Measurements from ENCODE around the gene C9orf78.
A peak's percentile ranks its signal among the peaks of the same experiment; 100 is the strongest.
"Not testable (repeated sequence)": the region's sequence is repeated elsewhere in the genome, so short reads cannot be mapped to it uniquely, and the experiment has no call there.

Gene C9orf78

DNA sequence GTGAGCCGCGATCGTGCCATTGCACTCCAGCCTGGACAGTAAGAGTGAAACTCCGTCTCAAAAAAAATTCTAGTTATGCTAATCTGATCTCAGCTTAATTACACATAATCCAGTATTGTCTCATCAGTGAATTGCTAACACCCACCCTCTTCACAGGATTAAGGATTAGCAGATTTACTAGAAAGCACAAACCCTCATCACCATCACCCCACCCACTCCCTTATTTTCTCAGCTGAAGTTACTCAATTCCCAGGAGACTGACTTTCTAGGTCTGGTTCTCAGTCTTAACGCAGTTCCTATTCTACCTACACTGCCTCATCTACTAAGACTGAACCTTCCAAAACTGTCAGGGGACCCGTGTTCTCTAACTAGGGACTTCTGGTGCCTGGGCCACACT is 23.1 kb downstream of the C9orf78 start:
- Histone ChIP-seq H3K9ac (ENCODE audit: low read depth in 1 of 2, low read length in 2 of 2) (no peak overlapping the region), H3K27me3 (ENCODE audit: control insufficient read depth in 1 of 2, insufficient read depth in 2 of 2, low read length in 2 of 2) (no peaks in the 10 kb centered on the region), H3K4me1 (ENCODE audit: control insufficient read depth in 1 of 2, insufficient read depth in 2 of 2, low read length in 2 of 2) (peaks cover 19 to 21% of the 10 kb centered on the region in 2 donors), H3K36me3 (ENCODE audit: control insufficient read depth in 1 of 2, insufficient read depth in 2 of 2, low read length in 2 of 2) (peaks cover 34 to 71% of the 10 kb centered on the region in 2 donors), H3K4me3 (ENCODE audit: low read depth in 1 of 2, low read length in 2 of 2) (no peak overlapping the region), H3K9me3 (ENCODE audit: control insufficient read depth in 1 of 2, low read length in 2 of 2) (no peaks in the 10 kb centered on the region), H3K27ac (ENCODE audit: low read depth, low read length) (no peak overlapping the region)

- Histone ChIP-seq H3K9ac (ENCODE audit: low read depth in 1 of 2, low read length in 2 of 2) (no peak overlapping the region), H3K27ac (ENCODE audit: low read depth, low read length) (peak overlapping the region; percentile 22), H3K36me3 (ENCODE audit: control insufficient read depth in 1 of 2, insufficient read depth in 2 of 2, low read length in 2 of 2) (peaks cover 23 to 62% of the 10 kb centered on the region in 2 donors)
Measured at GRCh38 chr9:129810788-129811187, 24.3 kb downstream of the C9orf78 start.

DNA sequence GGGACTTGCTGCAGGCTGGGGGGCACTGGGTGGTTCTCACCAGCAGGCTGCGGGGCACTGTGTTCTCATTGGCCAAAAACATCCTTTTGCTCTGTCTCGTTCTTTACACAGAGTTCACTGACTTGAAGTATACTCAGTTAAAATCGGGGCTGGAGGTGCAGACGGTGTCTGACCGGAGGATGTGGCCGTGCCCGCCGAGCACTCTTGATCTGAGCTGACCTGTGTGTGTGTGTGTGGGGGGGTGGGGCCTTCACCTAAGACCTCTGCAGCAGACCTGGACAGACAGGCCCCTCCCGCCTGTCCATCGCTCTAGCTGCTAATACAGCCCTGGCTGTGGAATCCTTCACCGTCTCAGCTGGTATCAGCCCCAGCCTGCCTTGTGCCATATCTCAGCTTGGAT is 25.0 kb downstream of the C9orf78 start:
- Histone ChIP-seq H3K27me3 (ENCODE audit: control insufficient read depth in 1 of 2, insufficient read depth in 2 of 2, low read length in 2 of 2) (no peaks in the 10 kb centered on the region), H3K9ac (ENCODE audit: low read depth in 1 of 2, low read length in 2 of 2) (no peak overlapping the region), H3K9me3 (ENCODE audit: control insufficient read depth in 1 of 2, low read length in 2 of 2) (no peaks in the 10 kb centered on the region), H3K27ac (ENCODE audit: low read depth, low read length) (no peak overlapping the region), H3K36me3 (ENCODE audit: control insufficient read depth in 1 of 2, insufficient read depth in 2 of 2, low read length in 2 of 2) (peaks cover 18 to 61% of the 10 kb centered on the region in 2 donors), H3K4me3 (ENCODE audit: low read depth in 1 of 2, low read length in 2 of 2) (peak overlapping the region in 1 of 2 donors; percentile 9), H3K4me1 (ENCODE audit: control insufficient read depth in 1 of 2, insufficient read depth in 2 of 2, low read length in 2 of 2) (peaks cover 19 to 25% of the 10 kb centered on the region in 2 donors)

More at GRCh38 chr9:129810788-129811187, 24.3 kb downstream of the C9orf78 start:
- no peaks in the 10 kb centered on the region for H3K27me3 ChIP-seq (ENCODE audit: control insufficient read depth in 1 of 2, insufficient read depth in 2 of 2, low read length in 2 of 2)
- H3K4me3 ChIP-seq (ENCODE audit: low read depth in 1 of 2, low read length in 2 of 2) = peak overlapping the region in 1 of 2 donors; percentile 37
- peaks cover 19 to 21% of the 10 kb centered on the region in 2 donors for H3K4me1 ChIP-seq (ENCODE audit: control insufficient read depth in 1 of 2, insufficient read depth in 2 of 2, low read length in 2 of 2)
- no peaks in the 10 kb centered on the region for H3K9me3 ChIP-seq (ENCODE audit: control insufficient read depth in 1 of 2, low read length in 2 of 2)

DNA sequence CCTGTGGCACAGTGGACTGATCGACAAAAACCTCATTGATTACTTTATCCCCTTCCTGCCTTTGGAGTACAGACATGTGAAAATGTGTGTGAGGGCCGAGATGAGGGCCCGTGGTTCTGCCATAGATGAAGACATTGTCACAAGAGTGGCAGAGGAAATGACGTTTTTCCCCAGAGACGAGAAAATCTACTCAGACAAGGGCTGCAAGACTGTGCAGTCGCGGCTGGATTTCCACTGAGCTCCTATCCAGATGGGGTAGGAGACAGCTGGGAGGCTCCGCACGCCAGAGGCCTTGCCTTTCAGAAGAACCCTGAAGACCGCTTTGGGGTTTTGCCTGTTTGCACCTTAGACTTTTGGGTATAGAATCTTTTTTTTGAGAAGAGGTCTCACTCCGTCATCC is 25.7 kb downstream of the C9orf78 start:
- no peak overlapping the region for H3K4me3 ChIP-seq (ENCODE audit: low read depth in 1 of 2, low read length in 2 of 2)
- H3K9ac ChIP-seq (ENCODE audit: low read depth in 1 of 2, low read length in 2 of 2) = no peak overlapping the region
- no peak overlapping the region for H3K27ac ChIP-seq (ENCODE audit: low read depth, low read length)
- peaks cover 19 to 25% of the 10 kb centered on the region in 2 donors for H3K4me1 ChIP-seq (ENCODE audit: control insufficient read depth in 1 of 2, insufficient read depth in 2 of 2, low read length in 2 of 2)
- H3K36me3 ChIP-seq (ENCODE audit: control insufficient read depth in 1 of 2, insufficient read depth in 2 of 2, low read length in 2 of 2) = peaks cover 16 to 53% of the 10 kb centered on the region in 2 donors
- no peaks in the 10 kb centered on the region for H3K27me3 ChIP-seq (ENCODE audit: control insufficient read depth in 1 of 2, insufficient read depth in 2 of 2, low read length in 2 of 2)
- H3K9me3 ChIP-seq (ENCODE audit: control insufficient read depth in 1 of 2, low read length in 2 of 2) = no peaks in the 10 kb centered on the region

GRCh38 chr9:129806061-129806460 is 29.0 kb downstream of the C9orf78 start:
- H3K4me3 ChIP-seq (ENCODE audit: low read depth in 1 of 2, low read length in 2 of 2) = no peak overlapping the region
- H3K27ac ChIP-seq (ENCODE audit: low read depth, low read length) = no peak overlapping the region
- no peaks in the 10 kb centered on the region for H3K27me3 ChIP-seq (ENCODE audit: control insufficient read depth in 1 of 2, insufficient read depth in 2 of 2, low read length in 2 of 2)
- H3K36me3 ChIP-seq (ENCODE audit: control insufficient read depth in 1 of 2, insufficient read depth in 2 of 2, low read length in 2 of 2) = peaks cover 11 to 31% of the 10 kb centered on the region in 2 donors
- H3K4me1 ChIP-seq (ENCODE audit: control insufficient read depth in 1 of 2, insufficient read depth in 2 of 2, low read length in 2 of 2) = peaks cover 17 to 24% of the 10 kb centered on the region in 2 donors
- H3K9me3 ChIP-seq (ENCODE audit: control insufficient read depth in 1 of 2, low read length in 2 of 2) = no peaks in the 10 kb centered on the region
- no peak overlapping the region for H3K9ac ChIP-seq (ENCODE audit: low read depth in 1 of 2, low read length in 2 of 2)

GRCh38 chr9:129803676-129804060 is 31.4 kb downstream of the C9orf78 start:
- peak overlapping the region; percentile 75 to 88 for H3K4me3 ChIP-seq (ENCODE audit: low read depth in 1 of 2, low read length in 2 of 2)
- peak overlapping the region; percentile 70 for H3K27ac ChIP-seq (ENCODE audit: low read depth, low read length)
- H3K4me1 ChIP-seq (ENCODE audit: control insufficient read depth in 1 of 2, insufficient read depth in 2 of 2, low read length in 2 of 2) = peaks cover 8 to 12% of the 10 kb centered on the region in 2 donors
- H3K9me3 ChIP-seq (ENCODE audit: control insufficient read depth in 1 of 2, low read length in 2 of 2) = no peaks in the 10 kb centered on the region
- H3K36me3 ChIP-seq (ENCODE audit: control insufficient read depth in 1 of 2, insufficient read depth in 2 of 2, low read length in 2 of 2) = peaks cover 0 to 16% of the 10 kb centered on the region in 2 donors
- H3K27me3 ChIP-seq (ENCODE audit: control insufficient read depth in 1 of 2, insufficient read depth in 2 of 2, low read length in 2 of 2) = no peaks in the 10 kb centered on the region
- H3K9ac ChIP-seq (ENCODE audit: low read depth in 1 of 2, low read length in 2 of 2) = peak overlapping the region; percentile 80 to 84

GRCh38 chr9:129802833-129803675 is 32.0 kb downstream of the C9orf78 start, which contains the start of gene TOR1B:
TSS of gene TOR1B (plus strand) at chr9:129803184. CDS start at chr9:129803213, 29 bp downstream.
- peak within 1 kb of the TSS; percentile 70 for H3K27ac ChIP-seq (ENCODE audit: low read depth, low read length)
- H3K36me3 ChIP-seq (ENCODE audit: control insufficient read depth in 1 of 2, insufficient read depth in 2 of 2, low read length in 2 of 2) = peaks cover 0 to 16% of the 10 kb centered on the region in 2 donors
- no peaks in the 10 kb centered on the region for H3K27me3 ChIP-seq (ENCODE audit: control insufficient read depth in 1 of 2, insufficient read depth in 2 of 2, low read length in 2 of 2)
- H3K9me3 ChIP-seq (ENCODE audit: control insufficient read depth in 1 of 2, low read length in 2 of 2) = no peaks in the 10 kb centered on the region
- peak within 1 kb of the TSS; percentile 75 to 88 for H3K4me3 ChIP-seq (ENCODE audit: low read depth in 1 of 2, low read length in 2 of 2)
- H3K4me1 ChIP-seq (ENCODE audit: control insufficient read depth in 1 of 2, insufficient read depth in 2 of 2, low read length in 2 of 2) = peaks cover 8 to 12% of the 10 kb centered on the region in 2 donors
- peak within 1 kb of the TSS; percentile 80 to 84 for H3K9ac ChIP-seq (ENCODE audit: low read depth in 1 of 2, low read length in 2 of 2)

GRCh38 chr9:129801504-129801903 is 33.6 kb downstream of the C9orf78 start:
- H3K36me3 ChIP-seq (ENCODE audit: control insufficient read depth in 1 of 2, insufficient read depth in 2 of 2, low read length in 2 of 2) = peaks cover 0 to 6% of the 10 kb centered on the region in 2 donors
- no peaks in the 10 kb centered on the region for H3K27me3 ChIP-seq (ENCODE audit: control insufficient read depth in 1 of 2, insufficient read depth in 2 of 2, low read length in 2 of 2)
- H3K9ac ChIP-seq (ENCODE audit: low read depth in 1 of 2, low read length in 2 of 2) = no peak overlapping the region
- peaks cover 8 to 12% of the 10 kb centered on the region in 2 donors for H3K4me1 ChIP-seq (ENCODE audit: control insufficient read depth in 1 of 2, insufficient read depth in 2 of 2, low read length in 2 of 2)
- H3K9me3 ChIP-seq (ENCODE audit: control insufficient read depth in 1 of 2, low read length in 2 of 2) = no peaks in the 10 kb centered on the region
- H3K27ac ChIP-seq (ENCODE audit: low read depth, low read length) = no peak overlapping the region
- H3K4me3 ChIP-seq (ENCODE audit: low read depth in 1 of 2, low read length in 2 of 2) = no peak overlapping the region

DNA sequence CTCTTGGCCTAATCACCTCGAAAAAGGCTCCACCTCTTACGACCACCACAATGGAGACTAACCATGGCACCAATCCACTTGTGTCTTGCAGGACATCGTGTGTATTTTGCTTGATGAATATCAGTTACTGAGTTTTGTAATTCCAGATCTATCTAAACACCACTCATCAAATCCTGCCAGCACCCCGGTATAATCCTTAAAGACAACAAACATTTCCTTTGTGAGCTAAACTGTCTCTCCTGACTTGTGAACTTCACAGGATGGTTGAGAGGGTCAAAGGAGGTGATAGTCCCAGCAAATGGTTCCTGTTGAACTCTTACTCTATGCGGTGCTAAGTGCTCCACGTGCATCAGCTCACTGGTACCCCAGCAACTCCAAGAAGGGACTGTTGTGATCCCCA is 36.1 kb downstream of the C9orf78 start:
- no peak overlapping the region for H3K4me3 ChIP-seq (ENCODE audit: low read depth in 1 of 2, low read length in 2 of 2)
- no peaks in the 10 kb centered on the region for H3K36me3 ChIP-seq (ENCODE audit: control insufficient read depth in 1 of 2, insufficient read depth in 2 of 2, low read length in 2 of 2)
- no peak overlapping the region for H3K27ac ChIP-seq (ENCODE audit: low read depth, low read length)
- no peaks in the 10 kb centered on the region for H3K9me3 ChIP-seq (ENCODE audit: control insufficient read depth in 1 of 2, low read length in 2 of 2)
- no peaks in the 10 kb centered on the region for H3K27me3 ChIP-seq (ENCODE audit: control insufficient read depth in 1 of 2, insufficient read depth in 2 of 2, low read length in 2 of 2)
- peaks cover 4% of the 10 kb centered on the region in 2 donors for H3K4me1 ChIP-seq (ENCODE audit: control insufficient read depth in 1 of 2, insufficient read depth in 2 of 2, low read length in 2 of 2)
- H3K9ac ChIP-seq (ENCODE audit: low read depth in 1 of 2, low read length in 2 of 2) = no peak overlapping the region

DNA sequence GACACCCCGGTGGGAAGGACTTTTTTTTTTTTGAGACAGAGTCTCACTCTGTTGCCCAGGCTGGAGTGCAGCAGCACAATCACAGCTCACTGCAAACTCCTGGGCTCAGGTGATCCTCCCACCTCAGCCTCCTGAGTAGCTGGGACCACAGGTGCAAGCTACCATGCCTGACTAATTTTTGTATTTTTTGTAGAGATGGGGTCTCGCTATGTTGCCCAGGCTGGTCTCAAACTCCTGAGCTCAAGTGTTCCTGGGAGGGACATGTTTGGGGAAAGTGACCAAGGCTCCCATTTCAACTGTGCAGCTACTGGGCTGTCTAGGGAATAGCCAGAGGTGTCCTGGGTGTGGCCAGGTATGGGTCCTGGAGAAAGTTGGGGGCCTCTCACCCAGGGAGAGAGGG is 39.0 kb downstream of the C9orf78 start:
- not testable (repeated sequence) for H3K9ac ChIP-seq (ENCODE audit: low read depth in 1 of 2, low read length in 2 of 2); H3K36me3 ChIP-seq (ENCODE audit: control insufficient read depth in 1 of 2, insufficient read depth in 2 of 2, low read length in 2 of 2); H3K4me3 ChIP-seq (ENCODE audit: low read depth in 1 of 2, low read length in 2 of 2); H3K4me1 ChIP-seq (ENCODE audit: control insufficient read depth in 1 of 2, insufficient read depth in 2 of 2, low read length in 2 of 2); H3K27ac ChIP-seq (ENCODE audit: low read depth, low read length); H3K27me3 ChIP-seq (ENCODE audit: control insufficient read depth in 1 of 2, insufficient read depth in 2 of 2, low read length in 2 of 2); H3K9me3 ChIP-seq (ENCODE audit: control insufficient read depth in 1 of 2, low read length in 2 of 2)
